ENCODE measurements around the gene TSEN2.
"Not testable (repeated sequence)": the region's sequence is repeated elsewhere in the genome, so short reads cannot be mapped to it uniquely, and the experiment has no call there.

DNA sequence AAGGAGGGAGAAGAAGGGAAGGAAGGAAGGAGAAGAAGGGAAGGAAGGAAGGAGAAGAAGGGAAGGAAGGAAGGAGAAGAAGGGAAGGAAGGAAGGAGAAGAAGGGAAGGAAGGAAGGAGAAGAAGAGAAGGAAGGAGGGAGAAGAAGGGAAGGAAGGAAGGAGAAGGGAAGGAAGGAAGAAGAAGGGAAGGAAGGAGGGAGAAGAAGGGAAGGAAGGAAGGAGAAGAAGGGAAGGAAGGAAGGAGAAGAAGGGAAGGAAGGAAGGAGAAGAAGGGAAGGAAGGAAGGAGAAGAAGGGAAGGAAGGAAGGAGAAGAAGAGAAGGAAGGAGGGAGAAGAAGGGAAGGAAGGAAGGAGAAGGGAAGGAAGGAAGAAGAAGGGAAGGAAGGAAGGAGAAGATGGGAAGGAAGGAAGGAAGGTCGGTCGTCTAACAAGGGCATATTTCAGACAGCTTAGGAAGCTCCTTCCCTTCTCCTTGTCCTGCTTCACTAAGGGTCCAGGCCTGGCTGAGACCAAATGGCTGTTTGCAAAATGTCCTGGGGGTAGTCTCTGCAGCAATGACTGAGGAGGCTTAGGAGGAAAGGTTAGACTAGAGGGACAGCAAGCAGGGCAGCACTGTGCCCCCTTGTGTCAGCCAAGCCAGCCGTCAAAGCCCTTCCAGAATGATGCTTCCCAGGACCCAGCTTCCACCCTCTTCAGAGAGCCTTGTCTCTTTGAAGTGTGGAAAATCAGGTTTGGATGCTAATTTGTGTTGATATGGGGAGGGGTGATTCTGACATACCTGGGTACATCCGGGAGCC is 35.7 kb upstream of the TSEN2 start:
- not testable (repeated sequence) for TF ChIP-seq EP300 (IDR thresholded peaks at IDR 0.05)
- TF ChIP-seq, protein P1, sequence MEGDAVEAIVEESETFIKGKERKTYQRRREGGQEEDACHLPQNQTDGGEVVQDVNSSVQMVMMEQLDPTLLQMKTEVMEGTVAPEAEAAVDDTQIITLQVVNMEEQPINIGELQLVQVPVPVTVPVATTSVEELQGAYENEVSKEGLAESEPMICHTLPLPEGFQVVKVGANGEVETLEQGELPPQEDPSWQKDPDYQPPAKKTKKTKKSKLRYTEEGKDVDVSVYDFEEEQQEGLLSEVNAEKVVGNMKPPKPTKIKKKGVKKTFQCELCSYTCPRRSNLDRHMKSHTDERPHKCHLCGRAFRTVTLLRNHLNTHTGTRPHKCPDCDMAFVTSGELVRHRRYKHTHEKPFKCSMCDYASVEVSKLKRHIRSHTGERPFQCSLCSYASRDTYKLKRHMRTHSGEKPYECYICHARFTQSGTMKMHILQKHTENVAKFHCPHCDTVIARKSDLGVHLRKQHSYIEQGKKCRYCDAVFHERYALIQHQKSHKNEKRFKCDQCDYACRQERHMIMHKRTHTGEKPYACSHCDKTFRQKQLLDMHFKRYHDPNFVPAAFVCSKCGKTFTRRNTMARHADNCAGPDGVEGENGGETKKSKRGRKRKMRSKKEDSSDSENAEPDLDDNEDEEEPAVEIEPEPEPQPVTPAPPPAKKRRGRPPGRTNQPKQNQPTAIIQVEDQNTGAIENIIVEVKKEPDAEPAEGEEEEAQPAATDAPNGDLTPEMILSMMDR (IDR thresholded peaks at IDR 0.05), result not testable (repeated sequence)

All from tibial nerve (tissue), 4 donors.